HG03460 (cell line): ENCODE measurements around the gene NPIPB6.
"Not testable (repeated sequence)": the region's sequence is repeated elsewhere in the genome, so short reads cannot be mapped to it uniquely, and the experiment has no call there.

Experiments used
- ATAC-seq: cut with Tn5 transposase; IDR thresholded peaks from one replicate; pipeline ENCODE4 v1.9.1; 2021; ENCODE audit not compliant: unreplicated experiment

NPIPB6 gene

GRCh38 chr16:28363408-28363807, at the start of gene NPIPB6:
NPIPB6 (minus strand) TSS chr16:28363508; CDS start chr16:28362822, 686 bp downstream.
- not testable (repeated sequence) for ATAC-seq

GRCh38 chr16:28403220-28404072, 40.1 kb upstream of the NPIPB6 start, which contains the start of gene EIF3CL:
EIF3CL (minus strand) TSS chr16:28403841; CDS start chr16:28403618, 223 bp downstream.
- ATAC-seq: peak; percentile 98

DNA sequence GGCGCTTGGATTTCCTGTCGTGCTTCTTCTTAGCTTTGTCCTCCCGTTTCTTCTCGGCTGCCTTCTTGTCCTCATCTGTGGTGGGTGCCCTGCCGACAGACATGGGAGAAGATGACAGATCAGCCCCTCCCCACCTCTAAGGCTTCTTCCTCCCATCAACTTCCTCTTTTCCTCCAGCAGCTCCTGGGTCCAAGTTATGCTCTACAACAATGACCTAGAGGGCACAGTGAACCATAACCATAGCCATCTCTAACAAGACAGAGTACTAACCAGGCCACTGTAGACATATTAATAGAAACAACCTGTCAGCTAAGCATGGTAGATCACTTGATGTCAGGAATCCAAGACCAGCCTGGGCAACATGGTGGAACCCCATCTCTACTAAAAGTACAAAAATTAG, 28.7 kb upstream of the NPIPB6 start:
- ATAC-seq: not testable (repeated sequence)

GRCh38 chr16:28382177-28382867, 19.0 kb upstream of the NPIPB6 start:
- ATAC-seq: not testable (repeated sequence)

GRCh38 chr16:28377822-28378221, 14.5 kb upstream of the NPIPB6 start:
- ATAC-seq: not testable (repeated sequence)

GRCh38 chr16:28377108-28377625, 13.9 kb upstream of the NPIPB6 start:
- ATAC-seq: not testable (repeated sequence)

DNA sequence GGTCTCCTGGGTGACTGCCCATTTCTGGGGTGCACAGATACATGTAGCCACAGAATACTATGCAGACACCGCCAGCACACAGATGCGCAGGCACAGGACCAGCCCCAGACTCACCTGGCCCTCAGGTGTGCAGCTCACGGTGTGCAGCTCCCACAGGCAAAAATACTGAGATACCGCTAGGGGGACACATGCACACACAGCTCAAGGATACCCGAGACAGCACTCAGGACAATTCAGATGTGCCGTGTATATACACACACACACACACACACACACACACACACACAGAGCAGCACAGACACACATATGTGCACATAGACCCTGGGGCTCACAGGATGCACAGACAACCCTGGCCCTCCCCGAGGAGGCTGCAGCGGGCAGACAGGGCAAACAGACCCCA, 11.8 kb upstream of the NPIPB6 start:
- ATAC-seq: not testable (repeated sequence)

GRCh38 chr16:28374281-28374680, 11.0 kb upstream of the NPIPB6 start:
- ATAC-seq: not testable (repeated sequence)

GRCh38 chr16:28367926-28368325, 4.6 kb upstream of the NPIPB6 start:
- not testable (repeated sequence) for ATAC-seq

GRCh38 chr16:28364268-28365173, 1.2 kb upstream of the NPIPB6 start:
- ATAC-seq: peak; percentile 94

GRCh38 chr16:28362600-28362999, 708 bp downstream of the NPIPB6 start:
- ATAC-seq: not testable (repeated sequence)

DNA sequence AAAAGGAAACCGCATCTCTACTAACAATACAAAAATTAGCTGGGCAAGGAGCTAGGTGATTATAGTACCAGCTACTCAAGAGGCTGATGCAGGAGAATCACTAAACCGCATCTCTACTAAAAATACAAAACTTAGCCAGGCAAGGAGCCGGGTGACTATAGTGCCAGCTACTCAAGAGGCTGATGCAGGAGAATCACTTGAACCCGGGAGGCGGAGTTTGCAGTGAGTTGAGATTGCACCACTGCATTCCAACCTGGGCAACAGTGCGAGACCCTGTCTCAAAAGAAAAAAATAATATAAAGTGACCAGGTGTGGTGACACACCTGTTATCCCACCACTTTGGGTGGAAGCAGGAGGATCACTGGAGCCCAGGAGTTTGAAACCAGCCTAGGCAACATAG, 25.1 kb downstream of the NPIPB6 start:
- ATAC-seq: not testable (repeated sequence)

DNA sequence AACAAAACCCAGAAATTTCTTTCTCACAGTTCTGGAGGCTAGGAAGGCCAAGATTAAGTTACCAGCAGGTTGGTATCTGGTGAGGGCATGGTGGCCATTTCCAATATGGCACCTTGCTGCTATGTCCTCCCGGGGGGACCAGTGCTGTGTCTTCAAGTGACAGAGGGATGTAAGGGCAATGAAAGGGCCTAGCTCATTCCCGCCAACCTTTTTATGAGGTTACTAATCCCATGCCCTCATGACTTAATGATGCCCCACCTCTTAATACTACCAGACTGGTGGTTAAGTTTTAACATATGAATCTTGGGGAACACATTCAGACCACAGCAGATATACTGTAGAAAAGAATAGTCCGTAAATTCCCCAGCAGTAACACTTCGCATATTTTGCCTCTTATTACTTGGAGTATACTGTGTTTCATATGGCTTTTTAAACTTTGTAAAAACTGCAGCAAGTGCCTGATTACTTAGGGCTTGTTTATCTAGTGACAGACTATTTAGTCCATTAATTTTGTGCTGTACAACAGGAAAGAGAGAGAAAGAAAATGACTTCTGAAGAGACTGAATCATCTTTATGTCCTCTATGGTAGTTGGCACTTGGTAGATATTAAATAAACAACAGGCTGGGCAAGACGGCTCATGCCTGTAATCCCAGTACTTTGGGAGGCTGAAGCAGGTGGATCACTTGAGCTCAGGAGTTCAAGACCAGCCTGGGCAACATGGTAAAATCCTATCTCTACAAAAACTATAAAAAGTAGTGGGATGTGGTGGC, 26.2 kb downstream of the NPIPB6 start:
- ATAC-seq: not testable (repeated sequence)

DNA sequence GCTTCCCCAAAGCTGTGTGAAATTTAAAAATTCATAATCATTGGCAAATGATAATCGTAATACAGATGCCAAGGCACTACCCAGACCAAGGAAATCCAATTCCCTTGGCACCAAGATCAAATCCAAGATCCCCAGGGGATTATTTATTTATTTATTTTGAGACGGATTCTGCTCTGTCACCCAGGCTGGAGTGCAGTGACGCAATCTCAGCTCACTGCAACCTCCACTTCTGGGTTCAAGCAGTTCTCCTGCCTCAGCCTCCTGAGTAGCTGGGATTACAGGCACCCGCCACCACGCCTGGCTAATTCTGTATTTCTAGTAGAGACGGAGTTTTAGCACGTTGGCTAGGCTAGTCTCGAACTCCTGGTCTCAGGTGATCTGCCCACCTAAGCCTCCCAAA, 27.6 kb downstream of the NPIPB6 start:
- not testable (repeated sequence) for ATAC-seq

DNA sequence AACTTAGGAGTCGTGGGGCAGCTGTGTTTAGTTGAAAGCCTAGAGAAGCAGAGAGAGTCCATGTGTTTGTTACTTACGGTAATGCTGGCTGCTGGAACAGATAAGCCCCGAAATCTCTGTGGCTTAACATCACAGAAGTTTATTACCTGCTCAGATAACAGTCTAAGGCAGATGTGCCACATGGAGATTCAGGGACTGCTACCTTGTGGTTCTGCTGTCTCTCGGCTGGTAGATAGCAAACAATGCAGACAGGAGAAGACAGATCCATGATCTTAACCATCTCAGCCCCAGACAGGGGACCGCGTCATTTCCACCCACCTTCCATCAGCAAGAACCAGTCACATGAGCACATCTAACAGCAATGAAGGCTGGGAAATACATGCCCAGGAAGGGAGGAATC, 30.7 kb downstream of the NPIPB6 start:
- not testable (repeated sequence) for ATAC-seq

DNA sequence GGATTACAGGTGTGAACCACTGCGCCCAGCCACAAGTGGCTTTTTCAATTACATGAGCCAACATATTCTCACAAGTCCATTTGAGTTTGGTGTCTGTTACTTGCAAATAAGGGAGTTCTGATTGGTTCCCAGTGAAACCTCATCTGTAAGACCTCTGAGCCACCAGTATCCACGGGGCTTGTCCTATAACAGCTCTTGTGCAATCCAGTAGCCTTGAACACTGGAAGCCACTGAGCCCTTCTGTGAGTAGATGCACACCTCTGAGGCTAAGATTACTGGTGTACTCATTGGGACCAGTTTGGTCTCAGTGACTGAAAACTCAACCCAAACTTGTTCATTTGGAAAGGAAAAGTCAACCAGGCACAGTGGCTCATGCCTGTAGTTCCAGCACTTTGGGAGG, 32.3 kb downstream of the NPIPB6 start:
- not testable (repeated sequence) for ATAC-seq

GRCh38 chr16:28330232-28330631, 33.1 kb downstream of the NPIPB6 start:
- not testable (repeated sequence) for ATAC-seq

DNA sequence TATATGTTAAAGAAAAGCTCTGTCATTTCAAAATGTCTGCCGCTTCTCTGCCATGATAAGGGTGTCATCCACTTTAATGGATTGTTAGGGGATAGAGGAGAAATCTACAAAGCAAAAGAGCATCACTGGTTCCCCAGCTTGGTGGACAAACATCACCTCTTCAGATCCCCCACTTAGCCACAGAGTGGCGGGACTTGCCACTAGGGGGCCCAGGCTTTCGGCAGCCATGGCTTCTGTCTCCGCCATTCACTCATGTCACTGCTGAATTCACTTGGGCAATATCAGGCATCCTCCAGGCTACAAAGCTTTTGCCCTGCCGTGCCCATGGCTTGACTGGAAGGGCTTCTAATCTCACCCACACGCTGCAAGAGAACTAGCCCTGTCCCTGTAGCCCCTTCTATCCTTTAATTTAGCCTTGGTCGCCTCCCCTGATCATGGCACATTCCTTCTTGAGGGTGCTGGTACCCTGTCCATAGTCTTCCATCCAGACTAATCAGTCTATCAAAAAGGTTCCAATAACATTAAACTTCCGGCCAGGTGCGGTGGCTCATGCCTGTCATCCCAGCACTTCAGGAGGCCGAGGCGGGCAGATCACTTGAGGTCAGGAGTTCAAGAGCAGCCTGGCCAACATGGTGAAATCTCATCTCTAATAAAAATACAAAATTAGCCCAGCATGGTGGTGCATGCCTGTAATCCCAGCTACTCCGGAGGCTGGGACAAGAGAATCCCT, 36.3 kb downstream of the NPIPB6 start:
- no peak for ATAC-seq

- ATAC-seq: no peak
Measured at GRCh38 chr16:28324887-28325279, 38.4 kb downstream of the NPIPB6 start.
